Right hindlimb (tissue), 1 donor: Measurements from ENCODE around the gene NACC2.

Source experiments
- DNase-seq: peaks from one replicate; pipeline ENCODE4 v3.0.0-alpha.2; 2018

NACC2 gene

DNA sequence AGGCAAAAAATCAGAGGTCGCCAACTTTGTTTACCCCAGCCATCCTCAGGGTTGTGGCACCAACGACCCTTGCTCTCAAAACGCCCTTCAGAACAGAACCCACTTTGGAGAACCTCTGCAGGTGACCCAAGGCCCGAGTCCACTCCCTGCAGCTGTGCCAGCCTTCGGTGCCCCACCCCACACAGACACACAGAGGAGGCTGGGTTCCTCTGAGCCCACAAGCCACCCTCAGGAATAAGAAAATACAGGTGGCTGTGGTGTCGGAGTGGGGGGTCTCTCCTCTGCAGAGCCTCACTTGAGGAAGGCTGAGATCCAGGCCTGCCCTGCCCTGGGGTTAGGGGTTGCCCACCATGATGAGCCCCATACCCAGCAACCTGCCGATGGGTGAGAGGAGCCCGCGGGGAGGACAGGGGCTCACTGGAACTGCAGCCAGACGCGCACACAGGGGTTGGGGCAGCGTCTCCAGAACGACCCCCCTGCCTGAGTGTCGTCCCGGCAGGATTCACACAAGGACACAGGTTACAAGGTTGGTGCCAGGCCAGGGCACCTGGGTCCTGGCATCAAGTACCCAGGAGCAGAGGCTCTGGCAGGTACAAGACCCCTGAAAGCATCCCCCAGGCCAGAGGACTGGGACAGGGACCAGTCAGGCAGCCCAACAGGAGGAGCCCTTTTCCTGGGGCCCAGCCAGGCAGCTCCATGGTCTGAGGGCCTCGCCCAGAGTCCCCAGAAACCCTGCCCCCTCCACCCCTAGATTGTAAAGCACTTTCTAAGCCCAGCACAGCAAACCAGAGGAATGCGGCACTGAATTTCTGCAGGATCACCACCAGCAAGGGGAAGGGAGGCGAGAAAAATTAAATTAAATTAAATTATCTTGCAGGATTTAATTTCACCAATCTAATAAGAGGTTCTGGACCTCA, 40.0 kb downstream of the NACC2 start:
- DNase-seq: no peak

DNA sequence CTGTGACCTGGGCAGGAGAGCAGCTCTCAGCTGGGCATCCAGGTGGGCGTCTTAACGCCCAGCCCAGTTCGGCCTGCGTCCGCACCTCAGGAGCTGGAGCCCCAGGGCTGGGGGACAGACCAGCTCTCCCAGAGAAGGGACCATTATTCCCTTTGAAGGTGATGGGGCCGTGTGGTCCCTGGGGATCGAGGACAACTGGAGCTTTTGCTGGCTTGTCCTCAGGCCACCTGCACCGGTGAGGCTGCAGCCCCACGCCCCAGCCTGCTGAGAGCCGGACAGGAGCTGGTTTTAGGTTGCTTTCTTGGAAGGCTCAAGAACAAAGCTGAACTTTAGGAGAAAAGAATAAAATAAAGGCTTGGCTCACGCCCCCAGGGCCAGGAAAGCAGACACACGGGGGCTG, 40.9 kb downstream of the NACC2 start:
- DNase-seq: no peak

DNA sequence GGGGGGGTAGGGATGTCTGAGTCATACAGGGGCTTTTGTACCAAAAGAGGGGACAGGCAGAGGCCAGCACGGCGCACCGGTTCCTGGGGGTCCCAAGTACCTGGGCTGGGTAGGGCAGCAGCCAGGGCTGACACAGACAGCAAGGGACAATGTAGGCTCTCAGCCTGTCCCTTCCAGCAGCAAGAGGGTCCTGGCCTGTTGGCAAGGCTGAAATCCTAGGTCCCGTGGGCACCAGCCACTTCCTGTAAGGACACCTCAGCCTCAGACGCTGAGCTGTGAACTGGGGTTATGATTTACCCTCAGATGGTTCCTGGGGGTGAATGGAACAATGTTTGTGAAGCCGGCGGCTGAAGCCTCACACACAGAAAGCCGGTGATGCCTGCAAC, 41.3 kb downstream of the NACC2 start:
- no peak for DNase-seq

DNA sequence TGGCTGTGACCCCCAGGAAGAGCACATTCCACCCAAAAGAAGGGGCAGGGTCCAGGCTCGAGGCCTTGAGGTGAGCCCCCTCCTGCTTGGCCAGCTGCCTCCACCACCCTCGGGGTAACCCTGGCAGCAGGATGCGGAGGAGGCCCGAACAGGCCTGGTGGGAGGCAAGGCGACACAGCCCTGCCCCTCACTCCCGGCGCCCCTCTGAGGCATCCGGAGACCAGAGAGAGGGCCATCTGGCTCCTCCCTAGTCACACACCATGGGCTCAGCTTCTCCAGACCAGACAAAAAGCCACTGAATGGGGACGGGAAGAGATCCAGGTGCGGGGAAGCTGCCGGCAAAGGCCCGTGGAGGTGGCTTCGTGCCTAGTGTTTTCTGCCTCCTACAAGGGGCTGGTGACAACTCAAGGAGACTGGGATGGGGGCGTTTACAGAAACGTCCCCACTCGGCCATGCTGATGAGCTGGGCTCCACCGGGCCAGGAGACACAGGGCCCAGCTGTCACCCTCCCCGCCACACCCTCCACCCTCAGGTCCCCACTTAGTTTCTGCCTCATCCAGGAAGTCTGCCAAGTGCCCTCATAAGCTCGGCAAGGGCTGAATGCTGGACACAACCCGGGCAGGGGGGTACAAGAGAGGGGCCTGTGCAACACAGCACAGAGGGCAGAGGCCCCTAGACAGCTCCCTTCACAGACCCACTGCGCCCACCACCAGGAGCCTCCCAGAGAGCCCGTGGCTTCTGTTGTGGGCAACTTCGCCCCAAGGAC, 41.9 kb downstream of the NACC2 start:
- no peak for DNase-seq

DNA sequence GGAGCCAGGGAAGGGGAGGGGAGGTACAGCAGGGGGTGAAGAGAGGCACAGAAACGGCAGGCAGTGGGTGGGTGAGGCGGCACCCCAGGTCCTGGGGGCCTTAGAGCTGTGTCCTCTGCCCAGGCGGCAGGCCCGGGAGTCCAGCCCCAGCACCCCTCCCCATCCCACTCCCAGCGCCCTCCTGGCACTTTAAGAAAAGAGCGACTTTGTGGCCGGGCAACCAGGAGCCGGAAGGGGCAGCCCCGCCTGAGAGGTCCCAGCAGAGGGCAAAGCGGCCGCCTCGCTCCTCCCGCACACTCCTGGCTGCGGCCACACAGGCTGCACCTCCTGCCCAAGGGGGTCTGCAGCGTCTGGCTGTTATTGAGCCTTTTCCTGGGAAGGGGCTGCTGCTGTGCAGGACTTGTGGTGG, 42.6 kb downstream of the NACC2 start:
- DNase-seq: no peak

DNA sequence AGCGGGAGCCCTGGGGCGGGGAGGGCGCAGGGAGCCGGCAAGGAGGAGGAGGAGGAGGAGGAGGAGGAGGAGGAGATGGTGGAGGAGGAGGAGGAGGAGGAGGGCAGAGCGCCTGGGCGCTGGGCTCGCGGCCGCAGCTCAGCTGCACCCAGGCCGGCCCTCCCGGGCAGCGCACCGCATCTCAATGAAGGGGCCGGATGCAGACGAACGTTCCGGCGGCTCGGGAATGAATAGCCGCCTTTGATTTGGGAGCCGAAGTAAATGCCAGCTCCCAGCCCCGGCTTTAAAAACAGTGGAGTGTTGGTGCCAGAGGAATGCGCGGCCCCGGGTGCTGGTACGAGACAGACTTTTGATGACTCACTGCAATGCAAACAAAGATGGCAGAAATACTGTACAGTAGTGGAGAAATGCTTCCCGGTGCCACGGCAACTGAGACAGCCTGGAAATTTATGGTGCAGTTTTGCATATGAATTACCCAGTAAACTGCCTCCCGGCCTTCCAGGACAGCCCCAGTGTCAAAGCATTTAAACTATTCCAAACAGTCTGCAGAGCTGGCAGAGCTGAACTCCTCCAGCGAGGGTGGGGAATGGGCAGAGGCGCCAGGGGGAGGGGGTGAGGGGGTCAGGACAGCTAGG, 43.1 kb downstream of the NACC2 start:
- peak; percentile 89 for DNase-seq

DNA sequence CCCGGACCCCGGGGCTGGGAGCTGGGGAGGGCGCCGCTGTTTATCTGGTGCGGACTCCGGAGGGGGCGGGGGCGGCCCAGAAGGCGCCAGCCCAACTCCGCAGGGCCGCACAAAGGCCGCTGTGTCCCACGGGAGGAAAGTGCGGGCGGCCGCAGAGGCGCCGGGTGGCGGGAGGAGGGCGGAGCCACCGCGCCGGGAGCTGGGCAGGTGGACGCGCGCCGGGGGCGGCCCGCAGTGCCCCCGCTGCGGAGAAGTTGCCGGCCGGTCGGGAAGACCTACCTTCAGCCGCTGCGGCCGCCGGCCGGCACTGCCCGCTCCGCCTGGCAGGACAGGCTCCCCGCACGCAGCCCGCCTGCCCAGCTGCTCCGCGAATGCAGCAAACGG, 43.6 kb downstream of the NACC2 start:
- peak; percentile 49 for DNase-seq

DNA sequence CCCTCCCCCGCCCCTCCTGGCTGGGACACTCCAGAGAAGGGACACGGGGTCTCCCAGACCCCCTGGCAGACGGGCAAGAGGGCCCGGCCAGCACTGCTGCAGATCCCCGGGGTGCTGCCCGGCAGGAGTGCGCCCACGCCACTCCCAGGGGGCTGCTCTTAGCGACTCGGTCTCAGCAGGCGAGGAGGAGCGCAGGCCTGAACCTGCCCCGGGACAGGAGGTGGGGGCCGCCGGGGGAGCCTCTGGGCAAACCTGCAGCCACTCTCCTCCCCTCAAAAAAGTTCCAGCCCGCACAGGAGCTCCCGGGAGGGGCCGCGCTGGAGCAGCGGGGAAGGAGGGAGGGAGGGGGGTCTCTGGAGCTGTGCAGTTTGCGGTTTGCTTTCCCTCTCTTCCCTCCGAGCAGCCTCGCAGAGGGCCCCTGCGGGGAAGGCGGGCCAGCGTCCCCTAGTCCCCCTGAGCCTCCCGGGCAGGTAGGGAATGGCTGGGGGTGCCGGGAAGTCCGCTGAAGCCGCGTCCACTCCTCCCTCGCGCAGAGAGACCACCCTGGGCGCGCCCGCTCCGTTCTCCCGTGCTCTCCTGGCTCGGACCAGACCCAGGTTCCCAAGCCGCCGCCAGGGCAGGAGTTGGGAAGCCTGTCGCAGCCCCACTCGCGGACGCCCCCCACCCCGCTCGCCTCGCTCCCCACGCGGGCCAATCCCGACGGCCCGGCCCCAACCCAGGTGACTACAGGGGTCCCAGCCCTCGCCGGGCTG, 44.2 kb downstream of the NACC2 start:
- peak; percentile 49 for DNase-seq

DNA sequence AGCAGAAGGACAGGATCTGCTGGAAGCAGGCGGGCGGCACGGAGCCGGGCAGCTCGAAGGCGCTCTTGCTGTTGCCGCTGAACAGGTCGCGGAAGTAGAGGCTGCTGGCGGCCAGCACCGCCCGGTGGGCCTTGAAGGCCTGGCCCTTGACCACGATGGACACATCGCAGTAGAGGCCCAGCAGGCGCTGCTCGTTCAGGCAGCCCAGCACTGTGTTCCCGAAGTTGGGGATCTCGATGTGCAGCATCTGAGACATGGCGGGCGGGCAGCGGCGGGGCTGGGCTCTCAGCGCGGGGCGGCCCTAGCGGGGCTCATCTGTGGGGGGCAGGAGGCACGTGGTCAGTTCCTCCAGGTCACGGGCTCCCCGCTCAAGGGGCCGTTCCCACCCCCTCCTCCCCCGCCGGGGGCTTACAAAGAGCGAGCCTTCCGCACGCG, 44.8 kb downstream of the NACC2 start:
- DNase-seq: no peak

DNA sequence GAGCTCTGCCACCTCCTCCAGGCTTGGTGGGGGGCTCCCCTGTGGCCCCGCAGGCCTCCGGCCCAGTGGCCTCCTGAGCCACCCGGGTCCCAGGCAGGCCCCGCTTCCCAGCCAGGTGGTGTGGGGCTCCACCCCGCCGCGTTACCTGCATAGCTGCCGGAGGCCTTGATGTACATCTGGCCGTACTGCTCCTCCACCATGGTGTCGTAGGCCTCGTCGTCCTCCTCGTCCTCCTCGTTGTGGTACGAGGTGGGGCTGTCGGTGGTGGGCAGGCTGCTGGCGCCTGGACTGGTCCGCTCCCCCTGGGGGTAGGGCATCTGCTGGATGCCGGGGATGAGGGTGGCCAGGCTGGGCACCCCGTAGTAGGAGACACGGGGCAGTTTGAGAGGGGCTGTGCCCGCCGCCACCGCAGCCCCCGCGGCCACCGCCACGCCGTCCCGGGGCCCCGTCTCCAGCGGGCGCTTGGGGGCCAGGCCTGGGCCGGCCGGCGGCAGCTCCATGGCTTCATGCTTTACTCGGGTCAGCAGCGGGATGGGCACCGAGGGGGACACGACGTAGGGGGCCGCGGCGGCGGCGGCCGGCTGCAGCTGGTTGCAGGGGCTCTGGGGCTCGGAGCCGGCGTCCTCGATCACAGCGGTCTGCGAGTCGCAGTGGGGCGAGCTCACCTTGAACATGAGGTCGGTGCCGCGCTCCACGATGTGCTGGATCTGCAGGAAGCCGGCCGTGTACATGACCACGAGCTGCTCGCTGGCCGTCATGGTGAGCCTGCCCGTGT, 45.4 kb downstream of the NACC2 start:
- DNase-seq: no peak

DNA sequence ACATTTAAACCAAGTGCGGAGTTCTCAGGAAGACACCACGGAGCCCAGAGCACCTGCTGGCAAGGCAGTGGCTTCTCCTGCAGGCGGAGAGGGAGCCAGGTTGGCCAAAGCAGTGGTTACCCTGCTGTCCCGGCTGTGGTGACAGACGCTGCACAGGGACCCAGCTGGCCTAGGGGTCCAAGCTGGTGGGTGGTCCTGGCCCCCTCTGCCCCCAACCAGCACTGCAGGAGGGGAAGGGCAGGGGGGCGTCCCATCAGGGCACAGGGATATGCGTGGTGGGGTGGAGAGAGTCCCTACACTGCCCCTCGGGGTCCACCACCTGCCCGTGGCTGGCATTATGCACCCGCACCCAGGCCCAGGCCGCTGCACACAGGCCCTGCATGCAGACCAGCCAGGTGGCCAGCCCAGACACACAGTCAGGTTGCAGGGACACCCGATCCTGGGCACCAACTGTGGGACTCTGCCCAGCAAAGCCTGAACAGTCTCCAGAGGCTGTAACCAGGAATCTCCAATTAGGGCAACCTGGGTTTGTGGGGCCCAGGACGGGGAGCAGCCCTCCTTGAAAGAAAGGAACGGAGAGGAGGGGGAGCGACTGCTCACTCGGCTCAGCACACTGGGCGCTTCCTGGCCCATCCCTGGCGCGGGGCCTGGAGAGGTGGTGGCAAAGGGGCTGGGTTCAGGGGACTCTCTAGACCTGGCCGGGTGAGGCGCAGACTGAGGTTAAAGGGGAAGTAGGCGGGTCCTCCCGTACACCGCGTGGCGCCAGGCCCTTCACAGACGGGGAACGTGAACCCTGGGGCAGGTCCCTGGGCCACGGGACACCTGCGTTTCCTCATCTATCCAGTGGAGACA, 46.3 kb downstream of the NACC2 start:
- DNase-seq: no peak

DNA sequence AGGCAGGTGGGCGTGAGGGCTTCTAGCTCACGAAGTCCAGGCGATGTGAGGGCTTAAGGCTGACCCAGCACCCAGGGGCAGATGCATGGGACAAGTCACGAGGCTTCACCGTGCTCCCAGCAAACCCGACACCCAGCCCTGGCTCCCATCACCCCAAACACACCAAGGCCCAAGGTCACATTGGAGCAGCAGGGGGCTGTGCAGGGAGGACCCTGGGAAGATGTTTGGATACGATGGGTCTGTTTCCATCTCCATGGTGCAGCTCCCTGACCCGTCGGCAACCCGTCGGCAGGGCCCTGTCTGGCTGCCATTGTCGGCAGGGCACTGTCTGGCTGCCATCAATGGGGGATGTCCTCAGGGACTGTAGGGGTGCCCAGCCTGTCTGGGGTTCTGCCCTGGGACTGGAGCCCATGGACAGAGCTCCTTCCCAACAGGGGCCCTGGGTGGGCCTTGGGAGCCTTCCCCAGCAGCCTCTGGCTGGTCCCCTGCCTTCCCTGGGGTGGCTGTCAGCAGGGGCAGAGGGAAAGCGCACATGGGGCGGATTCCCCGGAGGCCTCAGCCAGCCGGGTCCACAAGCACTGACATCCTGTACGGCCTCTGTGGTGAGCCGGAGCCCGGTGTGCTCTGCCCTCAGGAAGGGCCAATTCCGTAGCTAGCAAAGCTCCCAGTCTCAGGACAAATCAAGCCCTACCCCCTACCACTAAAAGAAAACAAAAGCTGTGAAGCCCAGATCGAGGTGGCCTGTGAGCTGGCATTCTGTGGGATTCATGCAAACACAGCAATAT, 47.1 kb downstream of the NACC2 start:
- no peak for DNase-seq

DNA sequence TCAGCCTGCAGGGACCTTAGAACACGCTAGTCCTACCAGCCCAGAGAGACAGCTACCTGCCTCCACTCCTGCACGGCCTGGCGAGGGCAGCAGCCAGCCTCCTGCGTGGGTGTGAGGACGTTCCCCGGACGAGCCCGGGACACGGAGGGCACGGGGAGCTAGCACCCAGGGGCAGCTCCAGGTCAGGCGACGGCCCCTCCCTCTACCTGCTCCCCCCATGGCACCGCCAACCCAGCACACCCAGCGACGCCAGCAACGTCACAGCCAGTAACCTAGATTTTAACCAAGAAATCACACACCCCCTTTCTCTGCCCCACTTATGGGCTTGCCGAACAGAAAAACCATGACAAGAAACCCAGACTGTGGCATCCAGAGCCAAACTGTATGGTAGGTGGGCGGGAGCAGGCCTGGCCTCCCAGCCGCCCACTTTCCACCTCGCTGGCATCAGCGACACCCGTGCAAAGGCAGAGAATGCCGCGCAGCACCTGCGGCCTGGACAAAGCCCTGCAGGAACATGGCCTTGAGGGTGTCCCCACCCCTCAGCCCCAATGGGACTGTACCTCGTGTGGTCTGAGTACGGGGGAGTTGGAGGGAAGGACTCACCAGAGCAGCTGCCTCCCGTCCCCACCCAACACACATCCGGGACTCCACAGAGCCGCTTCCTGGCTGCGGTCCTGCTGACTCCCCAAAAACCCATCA, 47.9 kb downstream of the NACC2 start:
- no peak for DNase-seq

DNA sequence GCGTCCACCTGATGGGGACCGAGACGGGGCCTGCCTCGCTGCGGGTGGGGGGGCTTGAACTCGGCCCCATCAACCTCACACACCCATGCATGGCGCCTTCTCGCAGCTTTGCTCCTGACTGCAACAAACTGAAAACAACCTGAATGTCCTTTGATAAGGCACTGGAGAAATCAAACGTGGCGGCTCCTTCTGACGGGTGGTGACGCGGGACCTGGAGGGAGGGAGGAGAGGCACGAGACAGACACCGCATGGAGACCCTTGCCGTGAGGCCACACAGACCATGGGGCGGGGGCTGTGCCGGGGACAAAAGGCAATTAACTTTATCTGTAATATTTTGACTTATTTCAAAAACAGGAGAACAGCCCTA, 48.6 kb downstream of the NACC2 start:
- no peak for DNase-seq

DNA sequence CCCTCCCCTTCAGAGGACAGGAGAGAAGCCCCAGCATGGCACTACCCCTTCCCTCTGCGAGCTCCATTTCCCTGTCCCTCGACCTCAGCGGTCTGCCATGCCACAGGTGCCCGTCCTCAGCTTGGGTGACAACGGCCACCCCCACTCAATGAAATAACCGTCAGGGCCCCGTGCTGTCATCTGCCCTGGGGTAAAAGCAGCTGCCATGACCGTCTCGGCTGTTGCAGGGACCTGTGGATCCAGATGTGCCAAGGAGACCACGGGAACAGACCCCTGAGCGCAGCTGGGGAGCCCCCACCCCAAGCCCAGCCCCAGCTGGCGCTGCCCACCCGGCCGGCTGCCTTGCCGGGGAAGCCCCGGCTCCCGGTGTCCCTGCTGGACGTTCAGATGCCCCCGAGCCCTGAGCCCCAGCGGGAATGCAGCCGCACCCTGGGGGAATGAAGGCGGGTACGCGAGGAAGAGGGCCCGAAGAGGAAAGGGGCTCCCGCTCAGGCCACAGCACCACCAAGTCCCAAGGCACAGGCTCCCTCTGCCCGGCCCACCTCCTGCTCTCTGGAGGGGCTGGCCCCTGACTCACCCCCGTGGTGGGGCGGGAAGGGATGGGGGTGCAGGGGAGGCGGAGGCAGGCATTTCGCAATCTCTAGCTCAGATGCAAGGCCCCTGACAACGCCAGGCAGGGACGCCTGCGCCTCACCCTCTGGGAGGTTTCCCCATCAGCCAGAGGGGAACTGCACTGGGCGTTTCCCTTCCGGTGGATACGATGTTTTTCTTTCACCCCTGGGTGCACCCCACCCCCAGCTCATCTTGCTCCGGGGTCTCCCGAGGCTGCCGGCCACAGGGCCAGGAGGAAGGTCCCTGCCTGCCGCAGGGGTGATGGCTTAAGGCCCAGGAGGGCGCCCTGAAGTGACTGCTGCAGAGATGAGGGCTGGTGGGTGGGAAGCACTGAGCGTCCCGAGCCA, 49.2 kb downstream of the NACC2 start:
- no peak for DNase-seq

DNA sequence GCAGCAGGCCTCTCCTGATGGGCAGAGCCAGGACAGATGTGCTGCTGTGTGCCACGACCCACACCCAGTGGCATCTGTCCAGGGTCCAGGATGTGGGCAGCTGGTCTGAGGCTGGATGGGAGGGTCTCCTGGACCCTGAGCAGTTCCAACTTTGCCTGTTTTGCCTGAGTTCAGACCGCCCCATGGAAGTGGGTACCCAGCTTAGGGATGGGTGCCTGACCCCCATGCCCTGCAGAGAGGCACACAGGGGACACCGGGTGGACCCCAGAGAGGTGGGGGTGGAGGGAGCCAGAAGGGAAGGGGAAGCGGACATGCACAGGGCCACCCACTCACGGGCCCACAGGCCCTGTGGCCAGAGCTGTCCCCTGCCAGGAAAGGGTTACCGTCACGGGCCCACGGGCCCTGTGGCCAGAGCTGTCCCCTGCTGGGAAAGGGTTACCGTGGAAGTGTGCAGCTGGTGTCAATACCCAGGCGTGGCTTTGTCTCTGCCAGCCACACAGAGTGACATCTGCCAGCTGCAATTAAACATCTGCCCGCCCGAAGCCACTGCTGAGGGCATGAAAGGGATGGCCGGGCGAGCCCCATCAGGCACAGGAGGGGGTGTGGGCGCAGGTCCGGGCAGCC, 50.0 kb downstream of the NACC2 start:
- no peak for DNase-seq

DNA sequence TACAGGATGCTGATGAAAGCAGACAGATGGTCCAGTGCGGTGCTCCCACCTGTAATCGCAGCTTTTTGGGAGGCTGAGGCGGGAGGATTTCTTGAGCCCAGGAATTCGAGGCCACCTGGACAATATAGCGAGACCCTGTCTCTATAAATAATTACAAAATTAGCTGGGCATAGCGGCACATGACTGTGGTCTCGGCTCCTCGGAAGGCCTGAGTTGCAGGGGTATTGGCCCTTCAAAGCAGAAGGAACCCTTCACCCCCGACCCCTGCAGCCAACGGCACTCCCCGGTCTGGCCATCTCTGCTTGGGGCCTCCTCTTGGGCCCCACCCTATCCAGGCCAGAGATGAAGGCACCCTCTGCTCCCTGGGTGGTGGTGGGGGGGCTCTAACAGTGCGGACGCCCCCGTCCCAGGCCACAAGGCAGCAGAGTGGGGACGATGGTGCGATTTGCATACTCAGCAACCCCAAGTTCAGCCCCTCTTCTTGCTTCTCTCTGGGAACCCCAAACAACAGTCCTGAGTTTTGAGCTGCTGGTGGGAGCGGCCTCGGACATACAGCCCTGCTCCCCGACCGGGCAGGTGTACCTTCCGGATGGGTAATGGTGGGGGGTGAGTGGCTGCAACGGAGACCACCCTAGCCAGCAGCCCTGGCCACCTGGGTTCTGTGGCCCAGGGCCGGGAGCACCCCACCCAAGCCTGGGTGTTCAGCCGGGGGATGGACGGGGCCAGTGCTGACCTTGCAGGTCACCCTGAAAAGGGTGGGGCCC, 50.7 kb downstream of the NACC2 start:
- no peak for DNase-seq
